OCI-LY3 (cell line): ENCODE data around the gene DPP3.

Experiments
- H2AFZ ChIP-seq: fragments of 200-600, 300-600 bp; shearing (Covaris generic); 2 replicates; pipeline ENCODE4 v1.6.0; 2014; ENCODE audit warnings: antibody characterized with exemption, low read depth, low read length
- H3K27ac ChIP-seq: fragments of 200-600, 300-600 bp; sonication (generic); 2 replicates; pipeline ENCODE4 v1.5.1; 2014; ENCODE audit warnings: mild to moderate bottlenecking, low read length, moderate library complexity, mixed read lengths
- H3K27me3 ChIP-seq: fragments of 200-600, 300-600 bp; sonication (generic); 2 replicates; pipeline ENCODE4 v1.6.1; 2014; ENCODE audit warnings: low read depth, low read length, mixed read lengths
- H3K36me3 ChIP-seq: fragments of 200-600, 300-600 bp; sonication (generic); replicated peaks from 2 replicates; pipeline ENCODE3; 2014; ENCODE audit warnings: low read depth, low read length, mixed read lengths
- H3K4me1 ChIP-seq: fragments of 300-600, 200-600 bp; sonication (generic); 2 replicates; pipeline ENCODE4 v1.6.1; 2014; ENCODE audit warnings: low read length, mixed read lengths
- H3K4me2 ChIP-seq: fragments of 200-600, 300-600 bp; sonication (generic); 2 replicates; pipeline ENCODE4 v1.6.1; 2014; ENCODE audit warnings: low read length, mixed read lengths
- H3K4me3 ChIP-seq: fragments of 300-600, 200-600 bp; sonication (generic); 2 replicates; pipeline ENCODE4 v1.5.1; 2014; ENCODE audit warnings: antibody characterized with exemption, mild to moderate bottlenecking, low read length, moderate library complexity
- H3K79me2 ChIP-seq: fragments of 300-600, 200-600 bp; shearing (Covaris generic); 2 replicates; pipeline ENCODE4 v1.6.1; 2014; ENCODE audit warnings: mild to moderate bottlenecking, low read length, mixed read lengths
- H3K9ac ChIP-seq: fragments of 300-600, 200-600 bp; shearing (Covaris generic); 2 replicates; pipeline ENCODE4 v1.6.0; 2014; ENCODE audit warnings: mild to moderate bottlenecking, low read length, moderate library complexity
- H3K9me3 ChIP-seq: fragments of 200-600, 300-600 bp; shearing (Covaris generic); 2 replicates; pipeline ENCODE4 v1.6.1; 2014; ENCODE audit warnings: low read length, mixed read lengths; ENCODE audit not compliant: insufficient read depth
- H4K20me1 ChIP-seq: fragments of 200-600, 300-600 bp; sonication (generic); 2 replicates; pipeline ENCODE4 v1.6.1; 2016; ENCODE audit warnings: low read length, mixed read lengths; ENCODE audit not compliant: insufficient read depth
- CTCF ChIP-seq: fragments of 200-600, 300-600 bp; sonication (generic); IDR thresholded peaks from 2 replicates; pipeline ENCODE4 v1.5.1; 2014; ENCODE audit warnings: antibody characterized with exemption, low read length, low read depth
- EZH2phosphoT487 ChIP-seq: fragments of 200-600 bp; shearing (Covaris generic); IDR thresholded peaks from 2 replicates; pipeline ENCODE4 v1.6.1; 2018; ENCODE audit warnings: antibody characterized with exemption, mixed run types, low read depth

Gene DPP3

DNA sequence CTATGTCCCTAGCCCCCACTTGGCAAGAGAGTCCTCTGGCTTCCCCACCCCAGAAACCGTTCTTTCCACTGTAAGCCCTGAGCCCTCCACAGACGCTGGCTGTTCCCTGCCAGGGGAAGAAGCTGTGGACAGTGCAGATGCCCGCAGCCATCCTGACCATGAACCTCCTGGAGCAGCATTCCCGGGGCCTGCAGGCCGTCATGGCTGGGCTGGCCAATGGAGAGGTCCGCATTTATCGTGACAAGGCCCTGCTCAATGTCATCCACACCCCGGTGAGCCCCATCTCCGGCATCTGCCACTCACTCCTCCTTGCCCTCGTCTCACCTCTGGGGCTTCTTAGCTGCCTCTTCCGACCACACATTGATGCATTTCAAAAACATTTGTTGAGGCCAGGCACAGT lies 43.4 kb downstream of the DPP3 start:
- H3K36me3 ChIP-seq, result peaks cover 18% of the 10 kb centered on the region

DNA sequence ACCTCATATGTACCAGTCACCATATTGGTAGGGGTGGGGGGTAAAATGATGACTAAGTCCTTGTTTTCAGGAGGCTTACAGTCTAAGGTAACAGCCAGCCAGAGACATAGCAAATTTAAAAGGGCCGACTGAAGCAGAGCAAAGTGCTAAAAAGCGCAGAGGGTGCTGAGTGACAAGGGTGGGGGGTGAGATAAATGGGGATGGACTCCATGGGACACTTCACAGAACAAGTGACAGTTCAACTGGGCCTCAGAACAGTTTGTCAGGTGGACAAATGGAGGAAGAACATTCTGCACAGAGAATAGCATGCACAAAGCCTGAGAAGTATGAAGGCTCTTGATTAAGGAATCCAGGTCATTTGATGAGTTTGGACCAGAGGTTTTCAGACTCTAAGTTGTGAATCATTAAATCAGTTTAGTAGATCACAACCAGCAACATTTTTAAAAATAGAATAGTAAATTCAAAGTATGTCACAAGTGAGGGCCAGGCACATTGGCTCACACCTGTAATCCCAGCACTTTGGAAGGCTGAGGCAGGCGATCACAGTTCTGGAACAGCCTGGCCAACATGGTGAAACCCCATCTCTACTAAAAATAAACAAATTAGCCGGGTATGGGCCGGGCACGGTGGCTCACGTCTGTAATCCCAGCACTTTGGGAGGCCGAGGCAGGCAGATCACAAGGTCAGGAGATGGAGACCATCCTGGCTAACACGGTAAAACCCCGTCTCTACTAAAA lies 44.2 kb downstream of the DPP3 start:
- Histone ChIP-seq H3K9me3 (no peaks in the 10 kb centered on the region), H3K36me3 (peaks cover 18% of the 10 kb centered on the region), H3K4me2 (no peak overlapping the region), H3K9ac (no peak overlapping the region), H2AFZ (no peak overlapping the region), H3K4me3 (no peak overlapping the region), H4K20me1 (no peaks in the 10 kb centered on the region), H3K27me3 (no peaks in the 10 kb centered on the region), H3K4me1 (no peaks in the 10 kb centered on the region), H3K79me2 (no peaks in the 10 kb centered on the region), H3K27ac (no peak overlapping the region)
- no peak for TF ChIP-seq CTCF
- no peak for TF ChIP-seq EZH2phosphoT487

More for the DNA sequence above, 43.4 kb downstream of the DPP3 start:
- Histone ChIP-seq H3K4me1 (no peaks in the 10 kb centered on the region), H3K27ac (no peak overlapping the region), H3K9ac (no peak overlapping the region), H3K4me2 (no peak overlapping the region), H3K27me3 (no peaks in the 10 kb centered on the region), H2AFZ (no peak overlapping the region), H3K9me3 (no peaks in the 10 kb centered on the region), H3K4me3 (no peak overlapping the region), H4K20me1 (no peaks in the 10 kb centered on the region), H3K79me2 (no peaks in the 10 kb centered on the region)
- TF ChIP-seq EZH2phosphoT487 (no peak), CTCF (no peak)

DNA sequence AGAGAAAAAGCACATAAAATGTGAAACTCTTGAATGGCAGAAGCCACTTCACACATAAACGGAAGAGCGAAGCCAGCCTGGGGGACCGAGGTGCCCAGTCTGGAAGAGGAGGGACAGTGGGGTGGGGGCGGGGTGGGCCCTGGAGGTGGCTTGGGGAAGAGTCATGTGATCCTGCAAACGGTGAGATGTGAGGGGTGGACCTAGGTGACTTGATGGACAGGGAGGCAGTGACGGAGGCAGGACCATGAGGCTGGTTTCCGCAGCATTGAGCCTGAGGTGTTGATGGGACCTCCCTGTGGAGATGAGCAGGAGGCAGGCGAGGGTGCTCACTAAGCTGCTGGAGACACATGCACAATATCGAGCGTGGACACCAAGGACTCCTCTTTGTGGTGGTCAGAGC lies 48.8 kb downstream of the DPP3 start:
- no peak overlapping the region for H3K4me2 ChIP-seq
- no peak for TF ChIP-seq CTCF
- no peak for TF ChIP-seq EZH2phosphoT487
- no peak overlapping the region for H3K9ac ChIP-seq
- H3K9me3 ChIP-seq, result no peaks in the 10 kb centered on the region
- H3K36me3 ChIP-seq, result peaks cover 4% of the 10 kb centered on the region
- H3K4me1 ChIP-seq, result no peaks in the 10 kb centered on the region
- no peak overlapping the region for H2AFZ ChIP-seq
- no peaks in the 10 kb centered on the region for H3K79me2 ChIP-seq
- no peak overlapping the region for H3K27ac ChIP-seq
- H3K4me3 ChIP-seq, result no peak overlapping the region
- H4K20me1 ChIP-seq, result no peaks in the 10 kb centered on the region
- no peaks in the 10 kb centered on the region for H3K27me3 ChIP-seq

- Histone ChIP-seq H2AFZ (no peak overlapping the region), H4K20me1 (no peaks in the 10 kb centered on the region), H3K4me3 (no peak overlapping the region), H3K4me1 (no peaks in the 10 kb centered on the region), H3K79me2 (no peaks in the 10 kb centered on the region), H3K27me3 (no peaks in the 10 kb centered on the region), H3K36me3 (no peaks in the 10 kb centered on the region), H3K9ac (no peak overlapping the region), H3K27ac (no peak overlapping the region), H3K4me2 (no peak overlapping the region), H3K9me3 (no peaks in the 10 kb centered on the region)
- TF ChIP-seq CTCF (no peak), EZH2phosphoT487 (no peak)
These were observed 49.4 kb downstream of the DPP3 start for GRCh38 chr11:66529655-66530054.
